Adrenal gland (tissue), 5 donors: ENCODE measurements around the gene DNM2.

Source experiments
- POLR2A ChIP-seq, 2 donors: fragments of 450-650 bp; IDR thresholded peaks; one replicate each; pipeline ENCODE4 v1.6.1; 2017; ENCODE audit warnings: antibody characterized with exemption in 2 of 2, mild to moderate bottlenecking in 2 of 2, moderate library complexity in 1 of 2
- TF ChIP-seq, protein P1 (sequence below), 6 experiments: fragments of 450-650 bp in 4 of 6; fragments of 200-600 bp in 2 of 6; sonication (generic) in 1 of 6; IDR thresholded peaks; 1 replicate in 5 of 6; 2 replicates in 1 of 6; pipeline versions ENCODE4 v1.5.1 to v1.8.0; 2016 to 2021; ENCODE audit warnings: antibody characterized with exemption in 6 of 6, mild to moderate bottlenecking in 2 of 6, moderate library complexity in 1 of 6
- donor health status: DM: no; HTN: no; CAD: no.

DNA sequence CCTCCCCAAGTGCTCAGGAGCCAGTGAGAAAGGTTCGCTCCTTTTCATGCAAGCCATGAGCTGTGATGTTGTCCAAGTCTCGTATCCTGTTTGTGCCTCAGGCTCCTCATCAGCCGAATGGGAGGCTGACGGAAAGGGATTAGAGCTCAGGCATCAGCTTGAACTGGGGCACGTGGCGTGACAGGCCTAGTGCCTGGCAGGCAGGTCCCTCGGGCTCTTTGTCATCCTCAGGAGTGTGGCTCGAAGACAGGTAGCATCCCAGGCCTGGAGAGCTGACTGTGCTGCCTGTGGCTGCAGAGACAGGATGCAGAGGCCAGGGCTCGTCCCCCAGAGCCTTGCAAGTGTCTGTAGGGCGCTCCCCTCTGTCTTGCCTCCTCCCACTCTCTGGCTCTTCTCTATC is 38.5 kb downstream of the DNM2 start:
- TF ChIP-seq, protein P1, sequence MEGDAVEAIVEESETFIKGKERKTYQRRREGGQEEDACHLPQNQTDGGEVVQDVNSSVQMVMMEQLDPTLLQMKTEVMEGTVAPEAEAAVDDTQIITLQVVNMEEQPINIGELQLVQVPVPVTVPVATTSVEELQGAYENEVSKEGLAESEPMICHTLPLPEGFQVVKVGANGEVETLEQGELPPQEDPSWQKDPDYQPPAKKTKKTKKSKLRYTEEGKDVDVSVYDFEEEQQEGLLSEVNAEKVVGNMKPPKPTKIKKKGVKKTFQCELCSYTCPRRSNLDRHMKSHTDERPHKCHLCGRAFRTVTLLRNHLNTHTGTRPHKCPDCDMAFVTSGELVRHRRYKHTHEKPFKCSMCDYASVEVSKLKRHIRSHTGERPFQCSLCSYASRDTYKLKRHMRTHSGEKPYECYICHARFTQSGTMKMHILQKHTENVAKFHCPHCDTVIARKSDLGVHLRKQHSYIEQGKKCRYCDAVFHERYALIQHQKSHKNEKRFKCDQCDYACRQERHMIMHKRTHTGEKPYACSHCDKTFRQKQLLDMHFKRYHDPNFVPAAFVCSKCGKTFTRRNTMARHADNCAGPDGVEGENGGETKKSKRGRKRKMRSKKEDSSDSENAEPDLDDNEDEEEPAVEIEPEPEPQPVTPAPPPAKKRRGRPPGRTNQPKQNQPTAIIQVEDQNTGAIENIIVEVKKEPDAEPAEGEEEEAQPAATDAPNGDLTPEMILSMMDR (IDR thresholded peaks at IDR 0.05), result no peak
- TF ChIP-seq POLR2A (IDR thresholded peaks at IDR 0.05), result no peak
